GM23338 (cell line): ENCODE measurements around the gene SLC2A9.

Experiments used
- CTCF ChIP-seq, 2 experiments: fragments of 200-600 bp in 1 of 2; sonication (generic) in 1 of 2; conservative IDR thresholded peaks; 2 replicates each; pipeline versions ENCODE4 v1.5.1 to v1.6.1; 2016 to 2017; ENCODE audit warnings: antibody characterized with exemption in 2 of 2, low read depth in 2 of 2, mild to moderate bottlenecking in 2 of 2, moderate library complexity in 1 of 2
- EZH2 ChIP-seq: fragments of 200-600 bp; sonication (generic); IDR thresholded peaks from one replicate; pipeline ENCODE4 v1.8.0; 2017; ENCODE audit warnings: antibody characterized with exemption, mild to moderate bottlenecking, low read depth; ENCODE audit not compliant: unreplicated experiment
- EZH2phosphoT487 ChIP-seq: fragments of 200-600 bp; sonication (generic); IDR thresholded peaks from one replicate; pipeline ENCODE4 v1.8.1; 2018; ENCODE audit warnings: antibody characterized with exemption; ENCODE audit not compliant: unreplicated experiment

DNA sequence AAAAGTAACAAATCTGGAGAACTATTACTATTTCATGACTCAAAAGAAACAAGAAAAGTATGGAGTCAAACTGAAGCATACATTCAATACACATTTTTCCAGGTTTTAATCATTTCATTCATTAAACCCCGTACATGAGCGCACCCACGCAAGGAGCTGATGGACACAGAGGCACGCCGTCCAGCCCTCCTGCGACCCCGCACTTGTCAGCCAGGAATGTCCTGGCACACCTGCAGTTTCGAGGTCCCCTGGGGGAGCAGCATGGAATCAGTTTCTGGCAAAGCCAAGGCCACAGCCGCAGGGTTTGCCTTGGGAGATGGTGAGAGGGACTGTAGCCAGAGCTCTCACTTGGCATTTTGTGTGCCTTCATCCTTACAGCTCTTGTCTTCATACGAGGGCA lies 12.8 kb upstream of the SLC2A9 start:
- TF ChIP-seq CTCF (conservative IDR thresholded peaks at IDR 0.05; ENCODE audit: low read depth in 2 of 2) (no peak), EZH2phosphoT487 (no peak), EZH2 (no peak)
